K562 (cell line): ENCODE measurements around the gene IGF2BP1. TPM values are rescaled to one million over a fixed set of nuclear protein-coding genes. Genes with fewer than 3 reads are reported as not detected.

ENCODE experiments used
- BHLHE40 ChIP-seq: IDR thresholded peaks from 2 replicates; pipeline ENCODE4 v1.6.1; 2011; ENCODE audit warnings: low read length, improper control_type of control experiment
- CBX5 ChIP-seq: IDR thresholded peaks from 2 replicates; pipeline ENCODE4 v1.6.1; 2014; ENCODE audit warnings: low read depth, borderline replicate concordance
- CHD1 ChIP-seq: fragments of 200-600 bp; sonication (generic); IDR thresholded peaks from one replicate; pipeline ENCODE4 v1.6.1; 2012; ENCODE audit warnings: mild to moderate bottlenecking, moderate library complexity, low read length, inconsistent platforms
- E2F4 ChIP-seq: sonication (generic); formaldehyde crosslinking; IDR thresholded peaks from 2 replicates; pipeline ENCODE4 v1.8.0; 2022; ENCODE audit warnings: mild to moderate bottlenecking, low read depth, missing genetic modification reagents
- GABPA ChIP-seq: fragments of 200-800 bp; sonication (Bioruptor generic); conservative IDR thresholded peaks from 2 replicates; pipeline ENCODE4 v1.6.1; 2016; ENCODE audit warnings: low read depth, missing genetic modification characterization, missing compliant biosample characterization
- GTF2B ChIP-seq: IDR thresholded peaks from 2 replicates; pipeline ENCODE4 v1.6.1; 2011; ENCODE audit not compliant: insufficient read length; ENCODE audit errors: extremely low read depth
- HINFP ChIP-seq: fragments of 450-650 bp; conservative IDR thresholded peaks from 2 replicates; pipeline ENCODE4 v1.6.1; 2016; ENCODE audit warnings: missing genetic modification characterization, low read depth, mild to moderate bottlenecking, control low read depth, missing compliant biosample characterization
- MECOM ChIP-seq: fragments of 250-450 bp; sonication (Bioruptor Pico); IDR thresholded peaks from 2 replicates; pipeline ENCODE4 v1.8.0; 2022; ENCODE audit warnings: inconsistent platforms
- MNT ChIP-seq, 2 experiments: fragments of 450-650 bp; conservative IDR thresholded peaks; 2 replicates each; pipeline ENCODE4 v1.6.1; 2017; ENCODE audit warnings: mild to moderate bottlenecking in 2 of 2, moderate library complexity in 2 of 2
- NCOA2 ChIP-seq, 2 experiments: fragments of 450-650 bp; IDR thresholded peaks; 2 replicates each; pipeline ENCODE4 v1.6.1; 2018; ENCODE audit warnings: mild to moderate bottlenecking in 2 of 2, moderate library complexity in 1 of 2; ENCODE audit not compliant: partially characterized antibody in 2 of 2
- PCBP1 ChIP-seq: fragments of 200-400 bp; formaldehyde crosslinking; IDR thresholded peaks from 2 replicates; pipeline ENCODE4 v1.6.1; 2018; ENCODE audit warnings: mild to moderate bottlenecking, low read depth, low read length; ENCODE audit not compliant: poor library complexity, severe bottlenecking
- SAFB ChIP-seq: fragments of 200-400 bp; formaldehyde crosslinking; IDR thresholded peaks from 2 replicates; pipeline ENCODE4 v1.6.1; 2017; ENCODE audit warnings: low read depth, low read length, borderline replicate concordance
- SRF ChIP-seq, 2 experiments: fragments of 250-450, 450-650 bp in 1 of 2; sonication (Bioruptor Pico) in 1 of 2; sonication (generic) in 1 of 2; formaldehyde crosslinking; IDR thresholded peaks; 2 replicates each; pipeline versions ENCODE4 v1.5.0 to v1.5.1; 2020 to 2022; ENCODE audit warnings: mild to moderate bottlenecking in 1 of 2, missing genetic modification reagents in 1 of 2
- ZC3H11A ChIP-seq: IDR thresholded peaks from 2 replicates; pipeline ENCODE4 v1.6.1; 2012; ENCODE audit warnings: low read depth, low read length, improper control_type of control experiment
- ZFP91 ChIP-seq: sonication (generic); formaldehyde crosslinking; IDR thresholded peaks from 2 replicates; pipeline ENCODE4 v1.8.0; 2022; ENCODE audit warnings: mild to moderate bottlenecking, missing genetic modification reagents
- ZKSCAN8 ChIP-seq: fragments of 200-800 bp; sonication (Bioruptor generic); IDR thresholded peaks from 2 replicates; pipeline ENCODE4 v1.6.1; 2016; ENCODE audit warnings: missing genetic modification characterization, missing compliant biosample characterization
- ZNF23 ChIP-seq: fragments of 250-450 bp; sonication (Bioruptor Pico); IDR thresholded peaks from 2 replicates; pipeline ENCODE4 v1.4.0; 2020; ENCODE audit warnings: mild to moderate bottlenecking
- ZNF263 ChIP-seq: sonication (generic); formaldehyde crosslinking; IDR thresholded peaks from 2 replicates; pipeline ENCODE4 v1.8.0; 2022; ENCODE audit warnings: mild to moderate bottlenecking, missing genetic modification reagents, borderline replicate concordance
- ZNF436 ChIP-seq: fragments of 250-450, 450-650 bp; sonication (Bioruptor Pico); formaldehyde crosslinking; IDR thresholded peaks from 2 replicates; pipeline ENCODE4 v1.7.0; 2020; ENCODE audit warnings: mild to moderate bottlenecking
- polyA plus RNA-seq, 8 experiments: library from polyadenylated mRNA; depleted of rRNA in 4 of 8; stranded (reverse) in 5 of 8; unstranded in 3 of 8; fragments of >200 nt; fragmentation: Nextera tagmentation in 2 of 8; fragmentation: Illumina TruSeq in 1 of 8; extraction: Ambion mirVana in 2 of 8; extraction: Trizol in 1 of 8; gene quantifications; 2 replicates each; pipeline versions ENCODE4 v1.2.1 to v1.2.3, GENCODE V29; 2011 to 2014; ENCODE audit warnings: inconsistent platforms in 1 of 8, missing spikeins in 1 of 8
- total RNA-seq, 7 experiments: library from RNA; depleted of rRNA in 6 of 7; stranded (reverse); fragments of >200 nt in 6 of 7; fragmentation: Illumina TruSeq in 2 of 7; extraction: Trizol in 2 of 7; gene quantifications; 2 replicates each; pipeline versions ENCODE4 v1.2.1 to v1.2.3, GENCODE V29; 2011 to 2021; ENCODE audit warnings: low replicate concordance in 1 of 7

Gene IGF2BP1
- total and polyA plus RNA-seq, 9 of the 15 experiments (the other 6 are each of a cell fraction or from before 2014, with no cell fraction given) = 13.0 to 318 (median 53.6) TPM

- no peak for TF ChIP-seq ZKSCAN8
- no peak for TF ChIP-seq PCBP1
- no peak for TF ChIP-seq ZFP91 (CRISPR knock-in tag)
- peak; percentile 83 to 94 for TF ChIP-seq MNT (conservative IDR thresholded peaks at IDR 0.05)
- TF ChIP-seq NCOA2 (IDR thresholded peaks at IDR 0.05; ENCODE audit: partially characterized antibody in 2 of 2) = no peak
- TF ChIP-seq SRF (CRISPR knock-in tag; IDR thresholded peaks at IDR 0.05) = 0 out of 4 replicates have a peak, but pooled peaks of 1 of the 2 experiments have one; percentile 17
- TF ChIP-seq ZNF263 (CRISPR knock-in tag) = no peak; the same call in 1 of the 2 replicates
- TF ChIP-seq CBX5 = no peak
- no peak for TF ChIP-seq MECOM (CRISPR knock-in tag)
- TF ChIP-seq SAFB = peak; percentile 76; the same call in 1 of the 2 replicates
- no peak for TF ChIP-seq HINFP (tag)
- TF ChIP-seq E2F4 (CRISPR knock-in tag) = no peak
- no peak for TF ChIP-seq BHLHE40
- TF ChIP-seq CHD1 = no peak
- no peak for TF ChIP-seq ZNF436 (CRISPR knock-in tag)
- no peak for TF ChIP-seq GTF2B
- TF ChIP-seq ZC3H11A = no peak
- TF ChIP-seq ZNF23 (CRISPR knock-in tag) = no peak
- TF ChIP-seq GABPA = peak; percentile 83
These were observed 1.0 kb upstream of the IGF2BP1 start (continued) for GRCh38 chr17:48995974-48996721.
